SK-N-SH (cell line): ENCODE results near the gene PLEKHH1. TPM values are rescaled to one million over a fixed set of nuclear protein-coding genes. Genes with fewer than 3 reads are reported as not detected.

Experiments
- CTCF ChIA-PET: fragments of 300-600, 350-600 bp; formaldehyde crosslinking; extraction: SDS; loops from one replicate; lab custom pipeline; 2021; lab: Yijun Ruan, JAX
- POLR2A ChIA-PET: fragments of 350-600 bp; sonication (Branson Sonifier 250); formaldehyde crosslinking; extraction: SDS; loops from one replicate; lab custom pipeline; 2020; ENCODE audit warnings: antibody characterized with exemption, inconsistent platforms; lab: Yijun Ruan, JAX
- DNase-seq: peaks from one replicate; pipeline ENCODE4 v3.0.0; 2012
- H2AFZ ChIP-seq: fragments of 200-600 bp; sonication (generic); 2 replicates; pipeline ENCODE4 v1.8.1; 2016; ENCODE audit warnings: antibody characterized with exemption, mild to moderate bottlenecking, low read depth
- H3F3A ChIP-seq: fragments of 200-600 bp; sonication (generic); replicated peaks from 2 replicates; pipeline ENCODE3; 2016; ENCODE audit warnings: antibody characterized with exemption, mild to moderate bottlenecking; ENCODE audit not compliant: insufficient read depth
- H3K27ac ChIP-seq, 2 experiments: fragments of 200-500 bp in 1 of 2; fragments of 200-600 bp in 1 of 2; sonication (Bioruptor generic) in 1 of 2; sonication (generic), shearing (Covaris generic) in 1 of 2; 2 replicates each; pipeline versions ENCODE4 v1.5.1 to v1.6.1; 2014 to 2016; ENCODE audit warnings: low read depth in 2 of 2, inconsistent platforms in 1 of 2, low read length in 1 of 2, mild to moderate bottlenecking in 1 of 2, mixed read lengths in 1 of 2
- H3K27me3 ChIP-seq: fragments of 200-600 bp; sonication (generic), shearing (Covaris generic); 2 replicates; pipeline ENCODE4 v1.6.1; 2016; ENCODE audit warnings: mixed run types; ENCODE audit not compliant: insufficient read depth
- H3K36me3 ChIP-seq, 2 experiments: fragments of 200-500 bp in 1 of 2; fragments of 200-600 bp in 1 of 2; sonication (Bioruptor generic) in 1 of 2; sonication (generic) in 1 of 2; replicated peaks in 1 of 2; 2 replicates each; pipeline versions ENCODE3 to v1.5.1; 2014 to 2016; ENCODE audit warnings: low read length in 1 of 2, mild to moderate bottlenecking in 1 of 2; ENCODE audit not compliant: insufficient read depth in 2 of 2, control insufficient read depth in 1 of 2
- H3K4me1 ChIP-seq, 2 experiments: fragments of 200-500 bp in 1 of 2; fragments of 200-600 bp in 1 of 2; sonication (Bioruptor generic) in 1 of 2; sonication (generic), shearing (Covaris generic) in 1 of 2; 2 replicates each; pipeline versions ENCODE4 v1.5.1 to v1.6.1; 2014 to 2016; ENCODE audit warnings: low read depth in 1 of 2, low read length in 1 of 2, mixed run types in 1 of 2; ENCODE audit not compliant: insufficient read depth in 2 of 2, control insufficient read depth in 1 of 2
- H3K4me2 ChIP-seq: fragments of 200-600 bp; sonication (generic), shearing (Covaris generic); 2 replicates; pipeline ENCODE4 v1.6.1; 2017; ENCODE audit warnings: mixed run types
- H3K4me3 ChIP-seq, 2 experiments: fragments of 200-500 bp in 1 of 2; fragments of 200-600 bp in 1 of 2; sonication (Bioruptor generic) in 1 of 2; sonication (generic), shearing (Covaris generic) in 1 of 2; 2 replicates each; pipeline versions ENCODE4 v1.5.1 to v1.8.1; 2014 to 2016; ENCODE audit warnings: low read depth in 2 of 2, inconsistent platforms in 1 of 2, low read length in 1 of 2, mild to moderate bottlenecking in 1 of 2, mixed read lengths in 1 of 2, moderate library complexity in 1 of 2
- H3K79me2 ChIP-seq: fragments of 200-600 bp; sonication (generic); 2 replicates; pipeline ENCODE4 v1.8.1; 2017; ENCODE audit warnings: mild to moderate bottlenecking; ENCODE audit not compliant: insufficient read depth
- H3K9ac ChIP-seq: fragments of 200-600 bp; sonication (generic); 2 replicates; pipeline ENCODE4 v1.6.1; 2017; ENCODE audit warnings: mixed run types
- H3K9me2 ChIP-seq: fragments of 200-600 bp; sonication (generic); 2 replicates; pipeline ENCODE4 v1.6.1; 2017; ENCODE audit warnings: mixed run types
- H3K9me3 ChIP-seq: fragments of 200-600 bp; sonication (generic); 2 replicates; pipeline ENCODE4 v1.6.1; 2017; ENCODE audit warnings: mixed run types, mild to moderate bottlenecking, moderate library complexity
- H4K20me1 ChIP-seq: fragments of 200-600 bp; sonication (generic); 2 replicates; pipeline ENCODE4 v1.6.1; 2017; ENCODE audit warnings: mild to moderate bottlenecking, mixed run types; ENCODE audit not compliant: insufficient read depth
- CHD2 ChIP-seq: fragments of 150-350 bp; IDR thresholded peaks from 2 replicates; pipeline ENCODE4 v1.6.1; 2018; ENCODE audit warnings: low read length; ENCODE audit not compliant: partially characterized antibody
- CTCF ChIP-seq: fragments of 200-600 bp; sonication (generic); IDR thresholded peaks from 2 replicates; pipeline ENCODE4 v1.6.1; 2017; ENCODE audit warnings: antibody characterized with exemption, mild to moderate bottlenecking, moderate library complexity
- NRF1 ChIP-seq: IDR thresholded peaks from 2 replicates; pipeline ENCODE4 v1.6.1; 2012; ENCODE audit warnings: low read depth, mild to moderate bottlenecking, low read length
- PBX3 ChIP-seq: IDR thresholded peaks from 2 replicates; pipeline ENCODE4; 2012
- RFX5 ChIP-seq: IDR thresholded peaks from 2 replicates; pipeline ENCODE4 v1.6.1; 2012; ENCODE audit warnings: mild to moderate bottlenecking, improper control_type of control experiment, low read length
- SMC3 ChIP-seq: IDR thresholded peaks from 2 replicates; pipeline ENCODE4 v1.6.1; 2012; ENCODE audit warnings: low read depth, low read length, improper control_type of control experiment
- TAF1 ChIP-seq: IDR thresholded peaks from 2 replicates; pipeline ENCODE4 v1.6.1; 2012; ENCODE audit warnings: low read depth, mild to moderate bottlenecking, low read length, moderate library complexity, borderline replicate concordance
- TEAD4 ChIP-seq: IDR thresholded peaks from 2 replicates; pipeline ENCODE4 v1.4.0; 2012; ENCODE audit warnings: mild to moderate bottlenecking, borderline replicate concordance; ENCODE audit not compliant: insufficient read depth
- USF2 ChIP-seq: fragments of 150-350 bp; IDR thresholded peaks from 2 replicates; pipeline ENCODE4 v1.6.1; 2017; ENCODE audit warnings: antibody characterized with exemption, low read length, low read depth, borderline replicate concordance
- YY1 ChIP-seq: IDR thresholded peaks from 2 replicates; pipeline ENCODE4 v1.4.0; 2012; ENCODE audit warnings: low read depth, mild to moderate bottlenecking
- WGBS: methylation state at CpG from one replicate; pipeline ENCODE4 v1.1.6; 2017; ENCODE audit warnings: low lambda C conversion rate; 5-methylcytosine and 5-hydroxymethylcytosine counted together
- polyA plus RNA-seq, 3 experiments: library from polyadenylated mRNA; depleted of rRNA; stranded (reverse); fragments of >200 nt; gene quantifications; 2 replicates each; pipeline ENCODE4 v1.2.3, GENCODE V29; 2012
- TF ChIP-seq, protein P1 (sequence below): IDR thresholded peaks from 2 replicates; pipeline ENCODE4 v1.4.0; 2012; ENCODE audit warnings: low read depth, borderline replicate concordance
- TF ChIP-seq, protein P2 (sequence below): IDR thresholded peaks from 2 replicates; pipeline ENCODE4 v1.4.0; 2012; ENCODE audit warnings: low read depth

Gene PLEKHH1
- polyA plus RNA-seq, 1 of the 3 experiments (the other 2 are of a cell fraction): 1.6 TPM

DNA sequence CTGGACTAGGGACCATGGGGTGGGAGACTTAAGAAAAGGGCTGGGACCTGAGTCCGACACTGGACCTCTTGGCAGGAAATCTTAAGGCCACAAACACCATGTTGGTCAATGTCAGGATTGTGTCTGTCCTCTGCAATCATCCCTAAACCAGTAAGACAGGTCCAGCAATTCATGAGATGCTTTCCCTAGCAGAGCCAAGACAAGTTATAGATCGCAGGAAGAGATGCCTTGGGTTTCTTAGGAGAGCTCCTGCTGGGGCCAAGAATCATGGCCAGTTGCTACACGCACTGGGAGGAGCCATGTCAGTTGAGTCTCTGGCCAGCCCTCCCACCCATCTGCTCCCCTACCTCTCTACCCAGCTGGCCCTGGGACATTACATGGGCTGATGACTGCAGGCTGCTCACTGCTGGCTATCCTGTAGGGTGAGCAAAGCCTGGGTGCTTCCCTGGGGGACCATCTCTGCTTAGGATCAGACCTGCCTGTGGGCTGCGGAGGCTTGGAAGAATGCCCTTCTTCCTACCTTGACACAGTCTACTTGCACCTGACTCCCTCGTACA, 14.2 kb downstream of the PLEKHH1 start:
- no peaks in the 10 kb centered on the region for H3K79me2 ChIP-seq
- ChIA-PET CTCF (interaction anchor here (1.5 to 3.2 kb wide), 2 partner anchors 21 to 120 kb away, joined by 7 to 11 read pairs; no protein-coding TSS in a partner anchor), POLR2A (no interaction called here)
- no peak overlapping the region for H3K9ac ChIP-seq
- H3K4me2 ChIP-seq: no peak overlapping the region
- no peaks in the 10 kb centered on the region for H3K9me2 ChIP-seq
- H3K27me3 ChIP-seq: no peaks in the 10 kb centered on the region
- no peak overlapping the region for H2AFZ ChIP-seq
- no peaks in the 10 kb centered on the region for H3K9me3 ChIP-seq
- no peak overlapping the region for H3K4me3 ChIP-seq
- no peak overlapping the region for H3K27ac ChIP-seq
- no peak for DNase-seq
- TF ChIP-seq, protein P1, sequence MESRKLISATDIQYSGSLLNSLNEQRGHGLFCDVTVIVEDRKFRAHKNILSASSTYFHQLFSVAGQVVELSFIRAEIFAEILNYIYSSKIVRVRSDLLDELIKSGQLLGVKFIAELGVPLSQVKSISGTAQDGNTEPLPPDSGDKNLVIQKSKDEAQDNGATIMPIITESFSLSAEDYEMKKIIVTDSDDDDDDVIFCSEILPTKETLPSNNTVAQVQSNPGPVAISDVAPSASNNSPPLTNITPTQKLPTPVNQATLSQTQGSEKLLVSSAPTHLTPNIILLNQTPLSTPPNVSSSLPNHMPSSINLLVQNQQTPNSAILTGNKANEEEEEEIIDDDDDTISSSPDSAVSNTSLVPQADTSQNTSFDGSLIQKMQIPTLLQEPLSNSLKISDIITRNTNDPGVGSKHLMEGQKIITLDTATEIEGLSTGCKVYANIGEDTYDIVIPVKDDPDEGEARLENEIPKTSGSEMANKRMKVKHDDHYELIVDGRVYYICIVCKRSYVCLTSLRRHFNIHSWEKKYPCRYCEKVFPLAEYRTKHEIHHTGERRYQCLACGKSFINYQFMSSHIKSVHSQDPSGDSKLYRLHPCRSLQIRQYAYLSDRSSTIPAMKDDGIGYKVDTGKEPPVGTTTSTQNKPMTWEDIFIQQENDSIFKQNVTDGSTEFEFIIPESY: no peak
- TF ChIP-seq YY1 (no peak), CHD2 (no peak), NRF1 (no peak), PBX3 (no peak), USF2 (no peak), RFX5 (no peak), SMC3 (no peak), CTCF (no peak), TAF1 (no peak), TEAD4 (no peak)
- TF ChIP-seq, protein P2, sequence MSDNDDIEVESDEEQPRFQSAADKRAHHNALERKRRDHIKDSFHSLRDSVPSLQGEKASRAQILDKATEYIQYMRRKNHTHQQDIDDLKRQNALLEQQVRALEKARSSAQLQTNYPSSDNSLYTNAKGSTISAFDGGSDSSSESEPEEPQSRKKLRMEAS: no peak
- H4K20me1 ChIP-seq: no peaks in the 10 kb centered on the region
- H3K36me3 ChIP-seq: no peaks in the 10 kb centered on the region
- no peaks in the 10 kb centered on the region for H3K4me1 ChIP-seq
- H3F3A ChIP-seq: no peaks in the 10 kb centered on the region
- 76% methylated on average over 5 of the region's 5 CpGs for WGBS
